A549 (cell line): ENCODE measurements around the gene CYP26A1. TPM values are rescaled to one million over a fixed set of nuclear protein-coding genes. Genes with fewer than 3 reads are reported as not detected.

Experiments
- ATAC-seq, 2 experiments: fragments of 200-7000 bp in 1 of 2; fragments of >200 bp in 1 of 2; cut with Nextera tagmentation in 1 of 2; cut with Tn5 transposase in 1 of 2; 3 replicates each; pipeline versions ENCODE4 v1.8.0 to v1.9.1; 2018 to 2020; ENCODE audit warnings: mild to moderate bottlenecking in 1 of 2, moderate library complexity in 1 of 2
- CTCF ChIA-PET: fragments of 300-600 bp; sonication (Branson Sonifier 250); formaldehyde crosslinking; extraction: SDS; loops from one replicate; lab custom pipeline; 2021; ENCODE audit warnings: antibody characterized with exemption, inconsistent platforms; lab: Yijun Ruan, JAX
- POLR2A ChIA-PET: fragments of 350-600 bp; formaldehyde crosslinking; extraction: SDS; loops from one replicate; lab custom pipeline; 2021; ENCODE audit warnings: antibody characterized with exemption, inconsistent platforms; lab: Yijun Ruan, JAX
- DNase-seq, 2 experiments: peaks; one replicate each; pipeline versions ENCODE4 v3.0.0 to v3.0.0-alpha.2; 2011 to 2016; ENCODE audit warnings: low read depth in 1 of 2, low spot score in 1 of 2
- FAIRE-seq: peaks from 2 replicates; lab custom pipeline; 2011; peaks lifted over from hg19 to GRCh38; lab: Jason Lieb, UNC
- H3K27ac ChIP-seq, 2 experiments: fragments of >200 bp; sonication (Bioruptor Twin); formaldehyde crosslinking; 3 replicates each; pipeline ENCODE4 v1.5.1; 2016 to 2017
- H3K4me1 ChIP-seq: fragments of >200 bp; sonication (Bioruptor Twin); formaldehyde crosslinking; 3 replicates; pipeline ENCODE4 v1.6.1; 2016
- H3K4me2 ChIP-seq: fragments of >200 bp; sonication (Bioruptor Twin); formaldehyde crosslinking; 3 replicates; pipeline ENCODE4 v1.6.1; 2016
- H3K4me3 ChIP-seq: fragments of >200 bp; sonication (Bioruptor Twin); formaldehyde crosslinking; 3 replicates; pipeline ENCODE4 v1.5.1; 2016
- H3K9me3 ChIP-seq: fragments of >200 bp; sonication (Bioruptor Twin); formaldehyde crosslinking; 3 replicates; pipeline ENCODE4 v1.6.1; 2016
- ATOH8 ChIP-seq: fragments of 250-450 bp; sonication (Bioruptor Pico); IDR thresholded peaks from 2 replicates; pipeline ENCODE4 v1.5.0; 2020; ENCODE audit warnings: low read depth, mild to moderate bottlenecking, moderate library complexity
- BCL3 ChIP-seq: fragments of >200 bp; sonication (Bioruptor Twin); formaldehyde crosslinking; IDR thresholded peaks from 3 replicates; pipeline ENCODE4 v1.6.1; 2016
- BHLHE40 ChIP-seq: IDR thresholded peaks from 2 replicates; pipeline ENCODE4 v1.6.1; 2012; ENCODE audit warnings: low read depth, low read length, inconsistent platforms
- CBX8 ChIP-seq: fragments of 200-600 bp; sonication (generic); IDR thresholded peaks from 2 replicates; pipeline ENCODE4 v1.6.1; 2016
- CEBPB ChIP-seq, 2 experiments: fragments of >200 bp in 1 of 2; sonication (Bioruptor Twin) in 1 of 2; formaldehyde crosslinking in 1 of 2; IDR thresholded peaks; 2 replicates each; pipeline ENCODE4 v1.6.1; 2012 to 2016
- CHD2 ChIP-seq: fragments of 150-350 bp; IDR thresholded peaks from 2 replicates; pipeline ENCODE4 v1.6.1; 2014; ENCODE audit warnings: low read length; ENCODE audit not compliant: partially characterized antibody
- CHD4 ChIP-seq: fragments of 200-600 bp; sonication (generic); IDR thresholded peaks from 2 replicates; pipeline ENCODE4 v1.6.1; 2016; ENCODE audit warnings: antibody characterized with exemption, mild to moderate bottlenecking, borderline replicate concordance
- EP300 ChIP-seq, 2 experiments: fragments of >200 bp; sonication (Bioruptor Twin); formaldehyde crosslinking; IDR thresholded peaks; 2 replicates in 1 of 2; 3 replicates in 1 of 2; pipeline ENCODE4 v1.6.1; 2016 to 2017
- ESRRA ChIP-seq: fragments of 150-350 bp; IDR thresholded peaks from 2 replicates; pipeline ENCODE4 v1.6.1; 2014; ENCODE audit warnings: mild to moderate bottlenecking, low read length, borderline replicate concordance
- FOSB ChIP-seq: fragments of 250-450 bp; sonication (Bioruptor Pico); IDR thresholded peaks from 2 replicates; pipeline ENCODE4 v1.5.0; 2020; ENCODE audit warnings: mild to moderate bottlenecking, moderate library complexity
- FOSL2 ChIP-seq, 2 experiments: fragments of 450-650 bp in 1 of 2; fragments of >200 bp in 1 of 2; sonication (Bioruptor Twin) in 1 of 2; formaldehyde crosslinking; IDR thresholded peaks; 2 replicates each; pipeline versions ENCODE4 v1.5.0 to v1.6.1; 2016 to 2020; ENCODE audit warnings: mild to moderate bottlenecking in 1 of 2, moderate library complexity in 1 of 2
- GATA3 ChIP-seq: IDR thresholded peaks from 2 replicates; pipeline ENCODE4 v1.6.1; 2012; ENCODE audit warnings: borderline replicate concordance
- HDAC2 ChIP-seq: fragments of 200-600 bp; sonication (generic); IDR thresholded peaks from 2 replicates; pipeline ENCODE4 v1.6.1; 2016
- HEYL ChIP-seq: fragments of 250-450 bp; sonication (Bioruptor Pico); IDR thresholded peaks from 2 replicates; pipeline ENCODE4 v1.8.0; 2021; ENCODE audit warnings: mild to moderate bottlenecking, moderate library complexity
- JUN ChIP-seq, 2 experiments: fragments of >200 bp; sonication (Bioruptor Twin); formaldehyde crosslinking; IDR thresholded peaks; 2 replicates in 1 of 2; 3 replicates in 1 of 2; pipeline ENCODE4 v1.6.1; 2016 to 2017
- JUNB ChIP-seq: fragments of >200 bp; sonication (Bioruptor Twin); formaldehyde crosslinking; IDR thresholded peaks from 2 replicates; pipeline ENCODE4 v1.6.1; 2016
- KDM5A ChIP-seq: fragments of 200-600 bp; sonication (generic); IDR thresholded peaks from 2 replicates; pipeline ENCODE4 v1.6.1; 2016; ENCODE audit warnings: antibody characterized with exemption, mild to moderate bottlenecking
- NPAS2 ChIP-seq: fragments of 250-450 bp; sonication (Bioruptor Pico); IDR thresholded peaks from 2 replicates; pipeline ENCODE4 v1.8.0; 2022; ENCODE audit warnings: mild to moderate bottlenecking, moderate library complexity, borderline replicate concordance
- NR3C1 ChIP-seq: fragments of >200 bp; sonication (Bioruptor Twin); formaldehyde crosslinking; IDR thresholded peaks from 3 replicates; pipeline ENCODE4 v1.6.1; 2017
- PBX3 ChIP-seq: IDR thresholded peaks from 2 replicates; pipeline ENCODE4 v1.6.1; 2012
- RARB ChIP-seq: fragments of 250-450 bp; sonication (Bioruptor Pico); IDR thresholded peaks from 2 replicates; pipeline ENCODE4 v1.8.0; 2021; ENCODE audit warnings: mild to moderate bottlenecking, moderate library complexity
- REST ChIP-seq: fragments of 200-600 bp; sonication (generic); IDR thresholded peaks from 2 replicates; pipeline ENCODE4 v1.6.1; 2016; ENCODE audit warnings: antibody characterized with exemption, mild to moderate bottlenecking, moderate library complexity
- RFX5 ChIP-seq: fragments of 450-650 bp; IDR thresholded peaks from 2 replicates; pipeline ENCODE4 v1.7.1; 2014; ENCODE audit warnings: antibody characterized with exemption, mild to moderate bottlenecking, moderate library complexity
- RNF2 ChIP-seq: fragments of 200-600 bp; sonication (generic); IDR thresholded peaks from 2 replicates; pipeline ENCODE4 v1.6.1; 2016; ENCODE audit warnings: low read depth, mild to moderate bottlenecking, antibody characterized with exemption, moderate library complexity, borderline replicate concordance
- SMC3 ChIP-seq: fragments of >200 bp; sonication (Bioruptor Twin); formaldehyde crosslinking; IDR thresholded peaks from 3 replicates; pipeline ENCODE4 v1.6.1; 2018; ENCODE audit warnings: inconsistent platforms
- TFCP2L1 ChIP-seq: fragments of 250-450 bp; sonication (Bioruptor Pico); IDR thresholded peaks from 2 replicates; pipeline ENCODE4 v1.5.0; 2021; ENCODE audit warnings: mild to moderate bottlenecking
- ZNF302 ChIP-seq: fragments of 250-450 bp; sonication (Bioruptor Pico); IDR thresholded peaks from 2 replicates; pipeline ENCODE4 v1.9.0; 2021; ENCODE audit warnings: inconsistent platforms, mild to moderate bottlenecking, moderate library complexity
- whole genome bisulfite sequencing: methylation state at CpG from one replicate; pipeline ENCODE4 v1.1.6; 2017; ENCODE audit errors: missing lambda C conversion rate; 5-methylcytosine and 5-hydroxymethylcytosine counted together
- polyA plus RNA-seq, 4 experiments: library from polyadenylated mRNA; depleted of rRNA in 3 of 4; stranded (reverse); fragments of >200 nt; fragmentation: RNase III in 1 of 4; extraction: RNeasy Plus Mini Kit Qiagen cat#74134 plus additional on column Dnase treatment in 1 of 4; gene quantifications; 2 replicates in 3 of 4; 3 replicates in 1 of 4; pipeline ENCODE4 v1.2.3, GENCODE V29; 2011 to 2017

Gene CYP26A1
- polyA plus RNA-seq, 2 of the 4 experiments (the other 2 are of a cell fraction): 1.3 to 7.2 TPM

GRCh38 chr10:93106631-93107072, 33.0 kb downstream of the CYP26A1 start:
- Histone ChIP-seq H3K4me2 (peak overlapping the region; percentile 25; the same call in 1 of the 3 replicates), H3K4me3 (no peak overlapping the region), H3K4me1 (peaks cover 12% of the 10 kb centered on the region), H3K9me3 (0 out of 3 replicates have a peak, but pooled peaks cover 5% of the 10 kb centered on the region), H3K27ac (peak overlapping the region in 1 of 2 experiments; percentile 42; a peak in 1 of 6 replicates)
- peak in 1 of 2 experiments; percentile 56 for DNase-seq
- FAIRE-seq: no peak
- ATAC-seq: peak; percentile 30 to 61; a peak in 4 of 6 replicates
- CTCF ChIA-PET: interaction anchor here (0.8 to 1.6 kb wide), 2 partner anchors 11 to 26 kb away, joined by 3 to 5 read pairs; no protein-coding TSS in a partner anchor
- POLR2A ChIA-PET: no interaction called here
- TF ChIP-seq RFX5 (no peak), ATOH8 (CRISPR knock-in tag) (no peak), PBX3 (no peak), GATA3 (peak; percentile 37; the same call in 1 of the 2 replicates), HEYL (CRISPR knock-in tag) (no peak), RNF2 (no peak), BHLHE40 (no peak), JUN (IDR thresholded peaks at IDR 0.05) (no peak), ESRRA (no peak), CBX8 (no peak), JUNB (no peak), RARB (no peak), EP300 (IDR thresholded peaks at IDR 0.05) (0 out of 5 replicates have a peak, but pooled peaks of 1 of the 2 experiments have one; percentile 16), SMC3 (no peak), FOSL2 (IDR thresholded peaks at IDR 0.05) (no peak), FOSL2 (CRISPR knock-in tag; IDR thresholded peaks at IDR 0.05) (no peak)
- WGBS: 24% methylated on average over 2 of the region's 2 CpGs

GRCh38 chr10:93110472-93111146, 36.9 kb downstream of the CYP26A1 start:
- no peak for FAIRE-seq
- Histone ChIP-seq H3K9me3 (no peaks in the 10 kb centered on the region), H3K4me1 (peaks cover 12% of the 10 kb centered on the region), H3K4me2 (no peak overlapping the region), H3K27ac (no peak overlapping the region), H3K4me3 (no peak overlapping the region)
- ATAC-seq: no peak
- ChIA-PET POLR2A (no interaction called here), CTCF (no interaction called here)
- DNase-seq: no peak
- TF ChIP-seq BCL3 (no peak), PBX3 (no peak), CHD4 (no peak), NR3C1 (no peak), TFCP2L1 (CRISPR knock-in tag) (no peak), HDAC2 (no peak), CHD2 (no peak), FOSL2 (IDR thresholded peaks at IDR 0.05) (no peak), FOSL2 (CRISPR knock-in tag; IDR thresholded peaks at IDR 0.05) (no peak), CEBPB (IDR thresholded peaks at IDR 0.05) (no peak), HEYL (CRISPR knock-in tag) (no peak), FOSB (CRISPR knock-in tag) (no peak), REST (no peak), ZNF302 (CRISPR knock-in tag) (no peak), ESRRA (no peak), KDM5A (no peak), NPAS2 (CRISPR knock-in tag) (no peak)
- WGBS: 89% methylated on average over 3 of the region's 3 CpGs
